ENCODE results near the gene TMEM269.

TMEM269 gene, protein sequence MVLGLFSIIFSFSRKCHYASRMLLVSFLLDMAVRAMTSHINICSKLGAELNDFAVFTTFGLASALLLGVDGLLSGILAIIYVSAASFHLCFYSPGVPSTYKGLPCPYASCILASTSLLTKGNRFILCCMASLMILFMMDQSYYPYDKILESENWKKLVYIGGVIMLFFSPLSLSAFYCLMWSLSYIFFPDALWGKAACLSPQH

GRCh38 chr1:42784946-42785693, at the start of gene TMEM269:
Gene TMEM269, plus strand, starts transcription at chr1:42784991. Its CDS starts 4,903 bp downstream, at chr1:42789894.
- no peak for DNase-seq (ENCODE audit: low spot score)

- DNase-seq (ENCODE audit: low spot score): no peak
Measured at GRCh38 chr1:42735056-42735455, 49.7 kb upstream of the TMEM269 start.

DNA sequence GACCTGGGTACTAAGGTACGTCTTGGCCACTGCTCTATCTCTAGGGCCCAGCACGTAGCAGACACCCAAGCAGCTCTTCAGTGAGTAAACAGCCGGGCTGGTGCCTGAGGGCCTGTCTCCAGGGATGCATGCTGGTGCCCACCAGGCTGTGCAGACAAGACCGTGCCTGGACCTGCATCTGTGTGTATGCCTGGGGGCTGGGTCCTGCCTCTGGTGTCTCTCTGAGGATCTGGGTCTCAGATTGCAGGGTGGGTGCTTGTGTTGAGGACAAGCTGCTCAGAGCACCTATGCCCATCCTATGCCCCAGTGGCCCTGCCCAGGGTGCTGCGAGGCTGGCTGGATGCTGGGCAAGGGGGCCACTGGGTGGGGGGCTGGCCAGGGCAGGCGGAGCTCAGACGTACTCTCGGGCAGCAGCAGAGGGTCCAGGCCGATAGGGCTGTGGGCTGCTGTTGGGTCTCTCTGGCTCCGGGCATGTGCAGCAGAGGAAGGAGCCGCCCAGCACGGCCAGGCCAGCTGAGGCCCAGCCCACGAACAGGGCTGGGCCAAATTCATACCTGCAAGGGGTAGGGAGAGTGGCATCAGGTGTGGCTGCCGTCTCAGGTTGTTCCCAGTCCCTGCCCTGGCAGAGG, 49.2 kb upstream of the TMEM269 start:
- DNase-seq (ENCODE audit: low spot score): no peak

DNA sequence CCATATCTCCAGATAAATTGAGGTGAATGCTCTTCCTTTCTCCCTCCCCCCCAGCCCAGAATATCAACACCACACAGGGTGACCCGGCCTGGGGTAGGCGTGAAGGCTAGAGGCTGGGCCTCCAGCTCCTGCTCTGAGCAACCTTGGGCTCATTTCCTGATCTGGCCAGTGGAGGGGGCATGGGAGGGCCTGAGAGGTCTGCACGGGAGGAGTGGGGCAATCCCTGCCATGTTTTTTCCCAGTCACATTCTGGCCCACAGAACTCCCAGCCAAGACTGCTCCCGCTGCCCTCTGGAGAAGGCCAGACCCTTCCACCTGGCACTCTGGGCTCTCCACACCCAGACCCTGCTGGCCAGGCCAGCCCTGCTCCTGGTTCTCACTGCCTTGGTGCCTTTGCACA, 48.6 kb upstream of the TMEM269 start:
- peak; percentile 86 for DNase-seq (ENCODE audit: low spot score)

GRCh38 chr1:42736571-42737200, 48.1 kb upstream of the TMEM269 start:
- no peak for DNase-seq (ENCODE audit: low spot score)

GRCh38 chr1:42737257-42737656, 47.5 kb upstream of the TMEM269 start:
- DNase-seq (ENCODE audit: low spot score): no peak

- no peak for DNase-seq (ENCODE audit: low spot score)
Measured at GRCh38 chr1:42737986-42738677, 46.7 kb upstream of the TMEM269 start.

- no peak for DNase-seq (ENCODE audit: low spot score)
Measured at GRCh38 chr1:42738678-42739226, 46.0 kb upstream of the TMEM269 start.

GRCh38 chr1:42739753-42740700, 44.8 kb upstream of the TMEM269 start, which contains the start of gene CLDN19:
Gene CLDN19, minus strand, starts transcription at chr1:42740236. Its CDS starts 173 bp downstream, at chr1:42740063.
- peak; percentile 87 for DNase-seq (ENCODE audit: low spot score)

- no peak for DNase-seq (ENCODE audit: low spot score)
Measured at GRCh38 chr1:42740851-42741580, 43.8 kb upstream of the TMEM269 start.

GRCh38 chr1:42741706-42742105, 43.1 kb upstream of the TMEM269 start:
- DNase-seq (ENCODE audit: low spot score): no peak

DNA sequence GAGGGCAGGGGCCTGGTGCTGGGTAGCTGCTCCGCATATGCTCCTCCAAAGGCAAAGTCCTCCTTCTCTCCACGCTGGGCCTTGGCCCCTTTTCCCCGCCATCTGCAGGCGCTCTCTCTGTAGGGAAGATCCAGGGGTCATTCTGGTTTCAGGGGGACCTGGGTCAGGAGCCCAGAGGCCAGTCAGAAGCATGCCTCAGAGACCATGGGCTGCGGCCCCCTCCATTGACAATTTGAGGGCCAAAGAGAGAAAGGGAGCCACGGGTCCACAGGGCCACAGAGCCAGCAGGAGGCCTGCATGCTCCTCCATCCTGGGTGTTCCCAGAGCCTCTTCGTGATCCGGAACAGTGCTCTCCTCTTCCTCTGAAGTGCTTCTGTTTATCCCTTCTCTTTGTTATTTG, 42.6 kb upstream of the TMEM269 start:
- DNase-seq (ENCODE audit: low spot score): no peak

DNA sequence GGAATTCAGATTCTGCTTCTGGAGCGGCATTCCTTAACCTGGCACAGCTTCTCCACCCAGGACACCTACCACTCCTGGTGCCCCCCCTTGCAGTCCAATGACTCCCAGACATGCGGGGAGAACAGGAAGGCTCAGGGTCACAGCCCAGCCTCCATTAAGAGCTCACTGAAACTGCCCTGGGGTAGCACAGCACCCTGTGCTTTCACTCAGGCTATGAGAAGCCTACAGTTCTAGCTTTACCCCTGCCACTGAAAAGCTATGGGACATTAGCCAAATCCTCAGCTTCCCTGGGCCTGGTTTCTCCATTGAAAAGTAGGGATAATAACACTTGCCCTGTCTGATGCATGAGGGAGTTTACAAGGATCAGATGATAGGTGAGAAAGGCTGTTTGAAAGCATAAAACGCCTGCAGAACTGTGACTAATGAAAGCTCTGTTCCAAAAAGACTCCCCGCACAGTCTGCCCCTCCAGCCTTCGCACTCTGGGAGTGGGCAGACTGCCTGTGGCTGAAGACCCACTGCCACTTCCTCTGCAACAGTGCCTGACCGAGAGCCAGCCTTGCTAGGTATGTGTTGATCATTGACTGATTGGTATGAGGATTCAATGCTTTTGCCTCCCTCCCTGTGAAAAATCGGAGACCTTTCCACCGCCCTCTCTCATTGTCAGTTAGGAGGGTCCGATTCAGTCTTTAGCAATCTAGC, 42.0 kb upstream of the TMEM269 start:
- no peak for DNase-seq (ENCODE audit: low spot score)

- DNase-seq (ENCODE audit: low spot score): no peak
Measured at GRCh38 chr1:42743317-42744147, 41.3 kb upstream of the TMEM269 start.

DNA sequence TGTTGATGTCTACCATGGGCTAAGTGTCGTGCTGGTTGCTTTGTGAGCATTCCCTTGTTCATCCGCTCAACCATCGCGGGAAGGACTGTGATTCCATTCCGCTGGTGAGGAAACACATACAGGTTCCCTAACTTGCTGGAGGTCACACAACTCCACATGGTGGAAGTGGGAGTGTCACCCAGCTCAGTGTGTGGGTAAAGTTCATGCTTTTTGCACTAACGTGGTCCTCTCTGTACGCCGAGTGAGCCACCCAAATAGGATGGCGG, 40.7 kb upstream of the TMEM269 start:
- no peak for DNase-seq (ENCODE audit: low spot score)

DNA sequence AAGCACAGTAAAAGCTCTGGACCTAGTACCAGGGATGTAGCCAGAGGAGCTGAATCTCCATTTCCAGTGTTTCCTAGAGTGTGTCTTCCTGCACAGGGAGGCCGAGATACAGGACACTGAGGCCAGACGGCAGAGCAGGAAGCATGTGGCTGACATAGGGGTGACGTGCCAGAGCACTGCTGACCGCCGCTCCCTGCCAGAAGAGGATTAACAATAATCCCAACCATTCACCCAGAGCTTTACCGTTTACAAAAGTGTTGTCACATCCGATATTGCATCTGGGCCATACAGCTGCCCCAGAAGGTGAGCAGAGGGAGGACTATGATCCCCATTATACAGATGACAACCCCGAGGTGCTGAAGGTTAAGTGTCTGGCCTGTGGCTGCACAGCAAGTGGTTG, 38.9 kb upstream of the TMEM269 start:
- DNase-seq (ENCODE audit: low spot score): no peak

DNA sequence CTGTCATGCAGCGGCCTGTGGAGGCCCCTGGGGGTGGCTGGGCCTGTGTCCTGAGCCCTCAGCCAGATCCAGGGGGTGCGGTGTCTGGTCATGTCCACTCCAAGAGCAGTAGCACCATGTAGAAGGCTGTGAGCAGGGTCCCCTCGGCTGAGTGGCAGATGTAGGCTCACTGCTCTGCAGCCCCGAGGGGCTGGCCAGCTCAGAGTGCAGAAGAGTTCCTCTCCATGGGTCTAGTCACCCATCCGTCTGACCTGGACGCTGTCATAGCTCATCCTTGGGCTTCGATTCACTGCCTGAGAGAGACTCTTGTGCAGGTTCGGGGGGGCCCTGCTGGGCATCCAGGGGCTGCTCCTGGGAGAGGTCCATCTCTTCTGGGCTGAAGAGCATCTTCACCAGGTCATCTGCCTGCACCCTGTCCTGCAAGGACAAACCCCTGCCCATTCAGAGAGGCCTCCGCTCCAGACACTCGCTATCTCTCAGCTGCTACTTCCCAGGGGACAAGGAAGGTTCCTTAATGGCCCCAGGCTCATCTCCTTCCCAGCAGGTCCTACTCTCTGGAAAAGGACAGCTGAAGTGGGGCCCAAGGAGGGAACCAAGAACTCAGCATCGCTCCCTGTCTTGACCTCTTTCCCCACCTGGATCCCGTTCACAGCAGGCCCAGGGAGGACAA, 38.2 kb upstream of the TMEM269 start:
- DNase-seq (ENCODE audit: low spot score): no peak

DNA sequence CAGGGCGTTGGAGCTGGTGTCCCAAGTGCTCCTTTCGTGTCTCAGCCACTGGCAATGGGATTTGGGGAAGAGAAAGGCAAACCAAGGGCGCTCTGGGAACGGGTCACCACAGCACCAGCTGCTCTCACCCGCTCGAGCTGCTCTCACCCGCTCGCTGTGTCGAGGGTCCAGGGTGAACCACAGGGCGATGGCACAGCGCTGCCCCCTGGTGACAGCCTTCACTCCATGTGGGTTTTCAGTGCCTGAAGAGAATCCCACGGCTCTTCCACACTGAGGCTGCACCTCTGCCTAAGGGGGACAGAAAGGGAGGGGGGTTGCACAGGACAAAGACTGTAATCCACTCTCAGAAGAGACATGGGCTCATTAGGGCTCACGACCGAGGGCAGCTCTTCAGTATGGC, 37.7 kb upstream of the TMEM269 start:
- peak; percentile 68 for DNase-seq (ENCODE audit: low spot score)
